Naive B cell (primary cell): ENCODE measurements around the gene CAMSAP1. TPM values are rescaled to one million over a fixed set of nuclear protein-coding genes. Genes with fewer than 3 reads are reported as not detected.

Source experiments
- ATAC-seq, 2 donors: fragments of 150-1000 bp; cut with Tn5 transposase; 2 replicates each; pipeline ENCODE4 v1.10.0; 2021; ENCODE audit warnings: low read depth in 2 of 2, mild to moderate bottlenecking in 2 of 2, moderate library complexity in 2 of 2
- DNase-seq: peaks from one replicate; pipeline ENCODE4 v3.0.0; 2022
- H3K27ac Mint-ChIP-seq, 6 donors: one replicate each; pipeline ENCODE4 v1.8.0; 2020 to 2022; ENCODE audit warnings: mild to moderate bottlenecking in 6 of 6, mixed read lengths in 6 of 6, moderate library complexity in 5 of 6, inconsistent platforms in 2 of 6
- H3K27me3 Mint-ChIP-seq, 3 donors: one replicate each; pipeline ENCODE4 v1.8.0; 2021 to 2022; ENCODE audit warnings: mixed read lengths in 3 of 3, mild to moderate bottlenecking in 1 of 3
- H3K36me3 Mint-ChIP-seq, 2 donors: one replicate each; pipeline ENCODE4 v1.8.0; 2020 to 2022; ENCODE audit warnings: mixed read lengths in 2 of 2, inconsistent platforms in 1 of 2, mild to moderate bottlenecking in 1 of 2
- H3K4me1 Mint-ChIP-seq, 3 donors: one replicate each; pipeline ENCODE4 v1.8.0; 2020 to 2022; ENCODE audit warnings: mixed read lengths in 3 of 3, inconsistent platforms in 1 of 3, mild to moderate bottlenecking in 1 of 3, moderate library complexity in 1 of 3
- H3K4me3 Mint-ChIP-seq, 8 donors: one replicate each; pipeline ENCODE4 v1.8.0; 2020 to 2022; ENCODE audit warnings: mild to moderate bottlenecking in 8 of 8, mixed read lengths in 8 of 8, moderate library complexity in 8 of 8, inconsistent platforms in 2 of 8
- H3K9me3 Mint-ChIP-seq, 7 donors: one replicate each; pipeline ENCODE4 v1.8.0; 2020 to 2022; ENCODE audit warnings: mixed read lengths in 7 of 7, mild to moderate bottlenecking in 5 of 7, inconsistent platforms in 2 of 7, moderate library complexity in 1 of 7
- polyA plus RNA-seq, 6 donors: library from polyadenylated mRNA; unstranded; fragments of 300-500 nt; fragmentation: Illumina TruSeq; gene quantifications; one replicate each; pipeline ENCODE4 v1.2.3, GENCODE V29; 2021; ENCODE audit warnings: low read depth in 6 of 6

Gene CAMSAP1
- polyA plus RNA-seq, 6 donors from 2014 or later: 0.95 to 3.5 (median 2.0) TPM; not detected in 1

- Mint-ChIP-seq H3K27ac (no peak overlapping the region), H3K4me3 (no peak overlapping the region), H3K27me3 (no peaks in the 10 kb centered on the region), H3K4me1 (no peaks in the 10 kb centered on the region), H3K36me3 (no peaks in the 10 kb centered on the region), H3K9me3 (no peaks in the 10 kb centered on the region)
- ATAC-seq (no peak), DNase-seq (no peak)
Observed at GRCh38 chr9:135785013-135785575, 122.3 kb downstream of the CAMSAP1 start.

- Mint-ChIP-seq H3K27me3 (peaks cover 0 to 5% (median 0%) of the 10 kb centered on the region in 3 donors), H3K4me1 (no peaks in the 10 kb centered on the region), H3K9me3 (no peaks in the 10 kb centered on the region), H3K36me3 (no peaks in the 10 kb centered on the region), H3K4me3 (no peak overlapping the region), H3K27ac (no peak overlapping the region)
- DNase-seq (no peak), ATAC-seq (no peak)
Observed at GRCh38 chr9:135783540-135784245, 123.7 kb downstream of the CAMSAP1 start.

GRCh38 chr9:135782946-135783345 lies 124.4 kb downstream of the CAMSAP1 start:
- Mint-ChIP-seq H3K27me3 (peaks cover 0 to 5% (median 0%) of the 10 kb centered on the region in 3 donors), H3K9me3 (no peaks in the 10 kb centered on the region), H3K4me3 (no peak overlapping the region), H3K27ac (no peak overlapping the region), H3K4me1 (no peaks in the 10 kb centered on the region), H3K36me3 (no peaks in the 10 kb centered on the region)
- no peak for ATAC-seq
- DNase-seq: no peak

- no peaks in the 10 kb centered on the region for H3K4me1 Mint-ChIP-seq
Observed at GRCh38 chr9:135780626-135781025, 126.7 kb downstream of the CAMSAP1 start.

GRCh38 chr9:135780086-135780485 lies 127.3 kb downstream of the CAMSAP1 start:
- Mint-ChIP-seq H3K4me3 (no peak overlapping the region), H3K9me3 (no peaks in the 10 kb centered on the region), H3K27me3 (peaks cover 0 to 5% (median 0%) of the 10 kb centered on the region in 3 donors), H3K4me1 (no peaks in the 10 kb centered on the region), H3K36me3 (no peaks in the 10 kb centered on the region), H3K27ac (no peak overlapping the region)
- ATAC-seq (no peak), DNase-seq (no peak)

More at GRCh38 chr9:135780626-135781025, 126.7 kb downstream of the CAMSAP1 start:
- H3K9me3 Mint-ChIP-seq: no peaks in the 10 kb centered on the region
- H3K4me3 Mint-ChIP-seq: peak overlapping the region in 1 of 8 donors; percentile 15
- H3K27me3 Mint-ChIP-seq: peaks cover 0 to 5% (median 0%) of the 10 kb centered on the region in 3 donors
- ATAC-seq (no peak), DNase-seq (no peak)
- H3K27ac Mint-ChIP-seq: no peak overlapping the region
- no peaks in the 10 kb centered on the region for H3K36me3 Mint-ChIP-seq

GRCh38 chr9:135779571-135779970 lies 127.8 kb downstream of the CAMSAP1 start:
- Mint-ChIP-seq H3K36me3 (no peaks in the 10 kb centered on the region), H3K9me3 (no peaks in the 10 kb centered on the region), H3K4me1 (no peaks in the 10 kb centered on the region), H3K27me3 (peaks cover 0 to 5% (median 0%) of the 10 kb centered on the region in 3 donors), H3K27ac (no peak overlapping the region), H3K4me3 (peak overlapping the region in 1 of 8 donors; percentile 21)
- ATAC-seq: no peak
- no peak for DNase-seq

- Mint-ChIP-seq H3K36me3 (no peaks in the 10 kb centered on the region), H3K4me3 (no peak overlapping the region), H3K27ac (no peak overlapping the region), H3K4me1 (no peaks in the 10 kb centered on the region), H3K9me3 (no peaks in the 10 kb centered on the region), H3K27me3 (peaks cover 0 to 5% (median 0%) of the 10 kb centered on the region in 3 donors)
- DNase-seq (no peak), ATAC-seq (no peak)
Observed at GRCh38 chr9:135778421-135778820, 128.9 kb downstream of the CAMSAP1 start.

GRCh38 chr9:135777623-135778177 lies 129.6 kb downstream of the CAMSAP1 start:
- no peaks in the 10 kb centered on the region for H3K4me1 Mint-ChIP-seq
- H3K27me3 Mint-ChIP-seq: peaks cover 0 to 5% (median 0%) of the 10 kb centered on the region in 3 donors
- no peaks in the 10 kb centered on the region for H3K36me3 Mint-ChIP-seq
- H3K4me3 Mint-ChIP-seq: no peak overlapping the region
- no peak for ATAC-seq
- DNase-seq: no peak
- H3K27ac Mint-ChIP-seq: no peak overlapping the region
- H3K9me3 Mint-ChIP-seq: no peaks in the 10 kb centered on the region

- no peak for DNase-seq
- no peak overlapping the region for H3K4me3 Mint-ChIP-seq
- peaks cover 0 to 5% (median 0%) of the 10 kb centered on the region in 3 donors for H3K27me3 Mint-ChIP-seq
- no peaks in the 10 kb centered on the region for H3K36me3 Mint-ChIP-seq
- no peak for ATAC-seq
- H3K27ac Mint-ChIP-seq: no peak overlapping the region
- H3K4me1 Mint-ChIP-seq: no peaks in the 10 kb centered on the region
- no peaks in the 10 kb centered on the region for H3K9me3 Mint-ChIP-seq
Observed at GRCh38 chr9:135776893-135777622, 130.3 kb downstream of the CAMSAP1 start.

- Mint-ChIP-seq H3K9me3 (no peaks in the 10 kb centered on the region), H3K4me3 (peak overlapping the region in 1 of 8 donors; percentile 44), H3K4me1 (no peaks in the 10 kb centered on the region), H3K27me3 (peaks cover 0 to 5% (median 0%) of the 10 kb centered on the region in 3 donors), H3K27ac (no peak overlapping the region), H3K36me3 (no peaks in the 10 kb centered on the region)
- ATAC-seq (no peak), DNase-seq (no peak)
Observed at GRCh38 chr9:135775911-135776310, 131.4 kb downstream of the CAMSAP1 start.

GRCh38 chr9:135774794-135775525 lies 132.4 kb downstream of the CAMSAP1 start:
- H3K27me3 Mint-ChIP-seq: peaks cover 0 to 5% (median 0%) of the 10 kb centered on the region in 3 donors
- ATAC-seq: no peak
- no peaks in the 10 kb centered on the region for H3K4me1 Mint-ChIP-seq
- H3K4me3 Mint-ChIP-seq: no peak overlapping the region
- DNase-seq: no peak
- no peaks in the 10 kb centered on the region for H3K36me3 Mint-ChIP-seq
- H3K9me3 Mint-ChIP-seq: no peaks in the 10 kb centered on the region
- no peak overlapping the region for H3K27ac Mint-ChIP-seq

- no peaks in the 10 kb centered on the region for H3K36me3 Mint-ChIP-seq
- no peak overlapping the region for H3K4me3 Mint-ChIP-seq
- H3K4me1 Mint-ChIP-seq: no peaks in the 10 kb centered on the region
- H3K9me3 Mint-ChIP-seq: no peaks in the 10 kb centered on the region
- peaks cover 0 to 2% (median 0%) of the 10 kb centered on the region in 3 donors for H3K27me3 Mint-ChIP-seq
- DNase-seq: no peak
- no peak overlapping the region for H3K27ac Mint-ChIP-seq
- ATAC-seq: no peak
Observed at GRCh38 chr9:135774239-135774747, 133.1 kb downstream of the CAMSAP1 start.
